Inferior parietal cortex (tissue), 1 donor: Measurements from ENCODE around the gene AIDA.

ENCODE experiments used
- DNase-seq: peaks from one replicate; pipeline ENCODE4 v3.0.0-alpha.2; 2016; ENCODE audit errors: extremely low spot score

Gene AIDA

GRCh38 chr1:222643938-222644635, 68.2 kb downstream of the AIDA start:
- peak; percentile 99 for DNase-seq

GRCh38 chr1:222643606-222643937, 68.7 kb downstream of the AIDA start:
- no peak for DNase-seq

- no peak for DNase-seq
These were observed 69.8 kb downstream of the AIDA start for GRCh38 chr1:222642468-222642867.

- DNase-seq: no peak
These were observed 70.9 kb downstream of the AIDA start for GRCh38 chr1:222641269-222641948.

- peak; percentile 100 for DNase-seq
These were observed 77.9 kb downstream of the AIDA start for GRCh38 chr1:222634180-222635013.

- no peak for DNase-seq
These were observed 79.5 kb downstream of the AIDA start for GRCh38 chr1:222632749-222633148.

GRCh38 chr1:222631611-222632208, 80.6 kb downstream of the AIDA start:
- no peak for DNase-seq

- no peak for DNase-seq
These were observed 82.3 kb downstream of the AIDA start for GRCh38 chr1:222629921-222630535.

- DNase-seq: peak; percentile 29
These were observed 85.1 kb downstream of the AIDA start for GRCh38 chr1:222627232-222627631.

GRCh38 chr1:222624214-222624613, 88.1 kb downstream of the AIDA start:
- DNase-seq: no peak

- DNase-seq: no peak
These were observed 88.8 kb downstream of the AIDA start for GRCh38 chr1:222623458-222623857.

GRCh38 chr1:222622765-222623164, 89.5 kb downstream of the AIDA start:
- DNase-seq: no peak

- DNase-seq: no peak
These were observed 91.7 kb downstream of the AIDA start for GRCh38 chr1:222620566-222620965.

- DNase-seq: no peak
These were observed 93.3 kb downstream of the AIDA start for GRCh38 chr1:222618880-222619596.
